K562 (cell line): ENCODE results near the gene MUC15. TPM values are rescaled to one million over a fixed set of nuclear protein-coding genes. Genes with fewer than 3 reads are reported as not detected.

ENCODE experiments used
- ATAC-seq: fragments of 200-7000 bp; cut with Tn5 transposase; 3 replicates; pipeline ENCODE4 v1.9.1; 2020; ENCODE audit warnings: moderate library complexity
- BruUV-seq: library from RNA; stranded (reverse); fragments of 400-500 nt; replicated peaks from 2 replicates; lab custom pipeline; 2021; lab: Mats Ljungman, UMichigan
- CTCF ChIA-PET: fragments of 300-600 bp; formaldehyde crosslinking; extraction: SDS; loops from one replicate; lab custom pipeline; 2021; ENCODE audit warnings: low intra/inter-chr PET ratio; lab: Yijun Ruan, JAX
- POLR2A ChIA-PET: fragments of 300-600, 350-650 bp; sonication (Branson Sonifier 250); formaldehyde crosslinking; extraction: SDS; loops from one replicate; lab custom pipeline; 2021; ENCODE audit warnings: antibody characterized with exemption, inconsistent platforms; lab: Yijun Ruan, JAX
- DNase-seq, 4 experiments: peaks; one replicate each; pipeline versions ENCODE4 v3.0.0 to v3.0.0-alpha.2; 2011 to 2018; ENCODE audit warnings: low spot score in 3 of 4, mixed read lengths in 3 of 4; ENCODE audit errors: extremely low read depth in 1 of 4
- FAIRE-seq: peaks from 2 replicates; lab custom pipeline; 2011; peaks lifted over from hg19 to GRCh38; lab: Jason Lieb, UNC
- H2AFZ ChIP-seq: 2 replicates; pipeline ENCODE4 v1.6.0; 2011; ENCODE audit warnings: low read depth, low read length, control low read depth, inconsistent platforms
- H3K27ac ChIP-seq: fragments of 200-600 bp; 3 replicates; pipeline ENCODE4 v1.8.0; 2011; ENCODE audit warnings: low read depth, mild to moderate bottlenecking, control low read depth, inconsistent platforms, low read length, moderate library complexity, mixed read lengths; ENCODE audit errors: extremely low read depth
- H3K27me3 ChIP-seq, 2 experiments: fragments of 300-600 bp in 1 of 2; 2 replicates in 1 of 2; 3 replicates in 1 of 2; pipeline versions ENCODE4 v1.6.0 to v1.8.0; 2011; ENCODE audit warnings: inconsistent platforms in 2 of 2, low read length in 2 of 2, mild to moderate bottlenecking in 1 of 2, mixed read lengths in 1 of 2, moderate library complexity in 1 of 2; ENCODE audit not compliant: control insufficient read depth in 2 of 2, insufficient read depth in 2 of 2
- H3K36me3 ChIP-seq: fragments of 300-600 bp; 3 replicates; pipeline ENCODE4 v1.8.0; 2011; ENCODE audit warnings: mild to moderate bottlenecking, low read length, inconsistent platforms; ENCODE audit not compliant: control insufficient read depth, insufficient read depth
- H3K4me1 ChIP-seq, 2 experiments: fragments of 200-600 bp in 1 of 2; replicated peaks in 1 of 2; 2 replicates in 1 of 2; 3 replicates in 1 of 2; pipeline versions ENCODE4 v1.5.1 to v1.8.0; 2011; ENCODE audit warnings: inconsistent platforms in 2 of 2, low read length in 2 of 2, mild to moderate bottlenecking in 1 of 2, mixed read lengths in 1 of 2, moderate library complexity in 1 of 2; ENCODE audit not compliant: control insufficient read depth in 2 of 2, insufficient read depth in 2 of 2
- H3K4me2 ChIP-seq: 2 replicates; pipeline ENCODE4 v1.6.1; 2011; ENCODE audit warnings: low read length, control low read depth, inconsistent platforms, mixed read lengths; ENCODE audit not compliant: insufficient read depth
- H3K4me3 ChIP-seq: fragments of 200-600 bp; sonication (generic), shearing (Covaris generic); 2 replicates; pipeline ENCODE4 v1.5.1; 2016; ENCODE audit warnings: control low read depth, inconsistent platforms
- H3K79me2 ChIP-seq: fragments of 200-600 bp; 3 replicates; pipeline ENCODE4 v1.8.0; 2011; ENCODE audit warnings: low read length, inconsistent platforms; ENCODE audit not compliant: control insufficient read depth, insufficient read depth
- H3K9ac ChIP-seq, 2 experiments: 2 replicates each; pipeline versions ENCODE4 v1.6.0 to v1.6.1; 2011; ENCODE audit warnings: low read depth in 2 of 2, low read length in 2 of 2, control low read depth in 1 of 2, inconsistent platforms in 1 of 2, mild to moderate bottlenecking in 1 of 2, mixed read lengths in 1 of 2; ENCODE audit not compliant: insufficient read depth in 1 of 2
- H3K9me1 ChIP-seq: one replicate; pipeline ENCODE4 v1.6.0; 2011; ENCODE audit warnings: inconsistent platforms, mild to moderate bottlenecking, low read length, moderate library complexity; ENCODE audit not compliant: control insufficient read depth, insufficient read depth
- H3K9me3 ChIP-seq: replicated peaks from 2 replicates; pipeline ENCODE4 v1.5.1; 2011; ENCODE audit warnings: low read depth, low read length, inconsistent platforms; ENCODE audit not compliant: control insufficient read depth, insufficient read depth
- H4K20me1 ChIP-seq: replicated peaks from 2 replicates; pipeline ENCODE4 v1.6.1; 2011; ENCODE audit warnings: low read length, inconsistent platforms, mixed read lengths; ENCODE audit not compliant: control insufficient read depth, insufficient read depth
- BRD9 ChIP-seq: fragments of 450-650 bp; IDR thresholded peaks from 2 replicates; pipeline ENCODE4 v1.6.1; 2018; ENCODE audit warnings: low read depth; ENCODE audit not compliant: partially characterized antibody
- CBX2 ChIP-seq: fragments of 200-600 bp; sonication (generic); IDR thresholded peaks from one replicate; pipeline ENCODE4 v1.6.1; 2012; ENCODE audit warnings: mild to moderate bottlenecking, low read length, inconsistent platforms; ENCODE audit not compliant: insufficient read depth, poor library complexity, severe bottlenecking
- EWSR1 ChIP-seq: fragments of 450-650 bp; IDR thresholded peaks from 2 replicates; pipeline ENCODE4 v1.6.1; 2018; ENCODE audit warnings: borderline replicate concordance, mild to moderate bottlenecking, low read depth, moderate library complexity; ENCODE audit not compliant: partially characterized antibody
- FOXJ3 ChIP-seq: sonication (generic); formaldehyde crosslinking; IDR thresholded peaks from 2 replicates; pipeline ENCODE4 v1.4.0; 2020; ENCODE audit warnings: mild to moderate bottlenecking, missing genetic modification reagents
- HDAC2 ChIP-seq: fragments of 450-650 bp; IDR thresholded peaks from 2 replicates; pipeline ENCODE4 v1.6.1; 2016; ENCODE audit warnings: mild to moderate bottlenecking
- MEF2D ChIP-seq: conservative IDR thresholded peaks from 2 replicates; pipeline ENCODE4 v1.6.1; 2016; ENCODE audit warnings: low read depth, missing genetic modification characterization, missing compliant biosample characterization
- SMAD4 ChIP-seq: fragments of 250-450 bp; sonication (Bioruptor Pico); conservative IDR thresholded peaks from 2 replicates; pipeline ENCODE4 v1.8.0; 2021; ENCODE audit warnings: inconsistent platforms, mild to moderate bottlenecking, moderate library complexity
- XRCC3 ChIP-seq: fragments of 450-650 bp; IDR thresholded peaks from 2 replicates; pipeline ENCODE4 v1.6.1; 2017; ENCODE audit warnings: mild to moderate bottlenecking, moderate library complexity
- XRCC4 ChIP-seq: IDR thresholded peaks from one replicate; pipeline ENCODE4 v1.6.1; 2011; ENCODE audit not compliant: insufficient read depth, insufficient read length; ENCODE audit errors: extremely low read depth
- ZNF384 ChIP-seq: IDR thresholded peaks from 2 replicates; pipeline ENCODE4 v1.6.1; 2012; ENCODE audit warnings: low read depth, low read length, improper control_type of control experiment
- ZNF408 ChIP-seq: fragments of 250-450 bp; sonication (Bioruptor Pico); IDR thresholded peaks from 2 replicates; pipeline ENCODE4 v1.4.0; 2020; ENCODE audit warnings: low read depth, mild to moderate bottlenecking, moderate library complexity
- ZNF551 ChIP-seq: fragments of 250-450 bp; sonication (Bioruptor Pico); IDR thresholded peaks from 2 replicates; pipeline ENCODE4 v1.5.0; 2021; ENCODE audit warnings: mild to moderate bottlenecking, moderate library complexity
- ZNF785 ChIP-seq: fragments of 250-450 bp; sonication (Bioruptor Pico); IDR thresholded peaks from 2 replicates; pipeline ENCODE4 v1.4.0; 2020; ENCODE audit warnings: mild to moderate bottlenecking
- WGBS: fragments of 100-300 bp; shearing (Covaris generic); methylation state at CpG from one replicate; pipeline ENCODE4 v1.1.6; 2016; ENCODE audit warnings: low coverage, mixed read lengths; ENCODE audit not compliant: insufficient coverage; ENCODE audit errors: missing lambda C conversion rate; 5-methylcytosine and 5-hydroxymethylcytosine counted together
- in situ Hi-C: fragments of 300-500 bp; cut with MboI; formaldehyde crosslinking; loops from 4 replicates; pipeline ENCODE4 v1.15.0; 2018; ENCODE audit warnings: inconsistent platforms, mixed read lengths
- intact Hi-C: fragments of 100-400 bp; cut with micrococcal nuclease; formaldehyde crosslinking; loops from 2 replicates; pipeline ENCODE4 v1.14.2; 2022
- polyA plus RNA-seq, 8 experiments: library from polyadenylated mRNA; depleted of rRNA in 4 of 8; stranded (reverse) in 5 of 8; unstranded in 3 of 8; fragments of >200 nt; fragmentation: Nextera tagmentation in 2 of 8; fragmentation: Illumina TruSeq in 1 of 8; extraction: Ambion mirVana in 2 of 8; extraction: Trizol in 1 of 8; gene quantifications; 2 replicates each; pipeline versions ENCODE4 v1.2.1 to v1.2.3, GENCODE V29; 2011 to 2014; ENCODE audit warnings: inconsistent platforms in 1 of 8, missing spikeins in 1 of 8
- total RNA-seq, 7 experiments: library from RNA; depleted of rRNA in 6 of 7; stranded (reverse); fragments of >200 nt in 6 of 7; fragmentation: Illumina TruSeq in 2 of 7; extraction: Trizol in 2 of 7; gene quantifications; 2 replicates each; pipeline versions ENCODE4 v1.2.1 to v1.2.3, GENCODE V29; 2011 to 2021; ENCODE audit warnings: low replicate concordance in 1 of 7
- TF ChIP-seq, protein P1 (sequence below): IDR thresholded peaks from 3 replicates; pipeline ENCODE4 v1.6.1; 2011; ENCODE audit warnings: borderline replicate concordance, mild to moderate bottlenecking; ENCODE audit not compliant: insufficient read length, insufficient read depth
- TF ChIP-seq, protein P2 (sequence below): fragments of 150-350 bp; IDR thresholded peaks from 2 replicates; pipeline ENCODE4 v1.6.1; 2014; ENCODE audit warnings: low read depth, mild to moderate bottlenecking, low read length, borderline replicate concordance

The MUC15 gene
- total and polyA plus RNA-seq, 9 of the 15 experiments (the other 6 are each of a cell fraction or from before 2014, with no cell fraction given) = 0.36 to 1.4 (median 0.65) TPM; not detected in 1

DNA sequence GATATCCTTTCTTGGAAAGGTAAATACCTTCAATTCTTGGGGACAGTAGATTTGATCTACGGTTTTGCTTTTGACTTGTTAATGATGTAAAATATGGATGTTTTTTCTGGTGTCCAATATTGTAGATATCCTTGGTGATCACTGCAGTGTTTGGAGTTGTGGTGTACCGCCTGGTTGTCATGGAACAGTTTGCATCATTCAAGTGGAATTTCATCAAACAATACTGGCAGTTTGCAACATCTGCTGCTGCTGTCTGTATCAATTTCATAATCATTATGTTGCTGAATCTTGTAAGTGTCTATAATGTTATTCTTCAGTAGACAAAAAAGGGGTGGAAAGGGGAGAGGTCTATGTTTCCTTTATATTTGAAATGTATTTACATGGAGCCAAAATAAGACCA, 27.4 kb upstream of the MUC15 start:
- no peaks in the 10 kb centered on the region for H3K4me1 ChIP-seq
- FAIRE-seq (no peak), DNase-seq (no peak), ATAC-seq (no peak)
- no TSS peak for BruUV-seq
- H3K9ac ChIP-seq = no peak overlapping the region
- H4K20me1 ChIP-seq = no peaks in the 10 kb centered on the region
- intact Hi-C loops = no loop called here
- no peaks in the 10 kb centered on the region for H3K9me3 ChIP-seq
- no peaks in the 10 kb centered on the region for H3K36me3 ChIP-seq
- H3K4me3 ChIP-seq = no peak overlapping the region
- 0% methylated on average over 2 of the region's 2 CpGs for WGBS
- in situ Hi-C loops = no loop called here
- H3K27me3 ChIP-seq = no peaks in the 10 kb centered on the region
- TF ChIP-seq, protein P1, sequence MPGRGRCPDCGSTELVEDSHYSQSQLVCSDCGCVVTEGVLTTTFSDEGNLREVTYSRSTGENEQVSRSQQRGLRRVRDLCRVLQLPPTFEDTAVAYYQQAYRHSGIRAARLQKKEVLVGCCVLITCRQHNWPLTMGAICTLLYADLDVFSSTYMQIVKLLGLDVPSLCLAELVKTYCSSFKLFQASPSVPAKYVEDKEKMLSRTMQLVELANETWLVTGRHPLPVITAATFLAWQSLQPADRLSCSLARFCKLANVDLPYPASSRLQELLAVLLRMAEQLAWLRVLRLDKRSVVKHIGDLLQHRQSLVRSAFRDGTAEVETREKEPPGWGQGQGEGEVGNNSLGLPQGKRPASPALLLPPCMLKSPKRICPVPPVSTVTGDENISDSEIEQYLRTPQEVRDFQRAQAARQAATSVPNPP = no peak
- TF ChIP-seq HDAC2 (no peak), CBX2 (no peak), XRCC3 (no peak), ZNF785 (CRISPR knock-in tag) (no peak), SMAD4 (no peak), EWSR1 (no peak), ZNF408 (CRISPR knock-in tag) (no peak), FOXJ3 (CRISPR knock-in tag) (no peak), ZNF551 (CRISPR knock-in tag) (no peak), BRD9 (no peak), XRCC4 (no peak), MEF2D (tag) (no peak), ZNF384 (no peak)
- TF ChIP-seq, protein P2, sequence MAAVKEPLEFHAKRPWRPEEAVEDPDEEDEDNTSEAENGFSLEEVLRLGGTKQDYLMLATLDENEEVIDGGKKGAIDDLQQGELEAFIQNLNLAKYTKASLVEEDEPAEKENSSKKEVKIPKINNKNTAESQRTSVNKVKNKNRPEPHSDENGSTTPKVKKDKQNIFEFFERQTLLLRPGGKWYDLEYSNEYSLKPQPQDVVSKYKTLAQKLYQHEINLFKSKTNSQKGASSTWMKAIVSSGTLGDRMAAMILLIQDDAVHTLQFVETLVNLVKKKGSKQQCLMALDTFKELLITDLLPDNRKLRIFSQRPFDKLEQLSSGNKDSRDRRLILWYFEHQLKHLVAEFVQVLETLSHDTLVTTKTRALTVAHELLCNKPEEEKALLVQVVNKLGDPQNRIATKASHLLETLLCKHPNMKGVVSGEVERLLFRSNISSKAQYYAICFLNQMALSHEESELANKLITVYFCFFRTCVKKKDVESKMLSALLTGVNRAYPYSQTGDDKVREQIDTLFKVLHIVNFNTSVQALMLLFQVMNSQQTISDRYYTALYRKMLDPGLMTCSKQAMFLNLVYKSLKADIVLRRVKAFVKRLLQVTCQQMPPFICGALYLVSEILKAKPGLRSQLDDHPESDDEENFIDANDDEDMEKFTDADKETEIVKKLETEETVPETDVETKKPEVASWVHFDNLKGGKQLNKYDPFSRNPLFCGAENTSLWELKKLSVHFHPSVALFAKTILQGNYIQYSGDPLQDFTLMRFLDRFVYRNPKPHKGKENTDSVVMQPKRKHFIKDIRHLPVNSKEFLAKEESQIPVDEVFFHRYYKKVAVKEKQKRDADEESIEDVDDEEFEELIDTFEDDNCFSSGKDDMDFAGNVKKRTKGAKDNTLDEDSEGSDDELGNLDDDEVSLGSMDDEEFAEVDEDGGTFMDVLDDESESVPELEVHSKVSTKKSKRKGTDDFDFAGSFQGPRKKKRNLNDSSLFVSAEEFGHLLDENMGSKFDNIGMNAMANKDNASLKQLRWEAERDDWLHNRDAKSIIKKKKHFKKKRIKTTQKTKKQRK = no peak
- no peaks in the 10 kb centered on the region for H3K79me2 ChIP-seq
- H3K4me2 ChIP-seq = no peak overlapping the region
- no peaks in the 10 kb centered on the region for H3K9me1 ChIP-seq
- CTCF ChIA-PET = no interaction called here
- H3K27ac ChIP-seq = no peak overlapping the region
- no peak overlapping the region for H2AFZ ChIP-seq
- POLR2A ChIA-PET = no interaction called here
